Measurements from ENCODE around the gene C1QTNF1. TPM values are rescaled to one million over a fixed set of nuclear protein-coding genes. Genes with fewer than 3 reads are reported as not detected.

Gene C1QTNF1
- total RNA-seq, 3 donors from 2014 or later (not counting 1 experiment from before 2014, with no cell fraction given) = 0.20 to 0.28 TPM; not detected in 1

DNA sequence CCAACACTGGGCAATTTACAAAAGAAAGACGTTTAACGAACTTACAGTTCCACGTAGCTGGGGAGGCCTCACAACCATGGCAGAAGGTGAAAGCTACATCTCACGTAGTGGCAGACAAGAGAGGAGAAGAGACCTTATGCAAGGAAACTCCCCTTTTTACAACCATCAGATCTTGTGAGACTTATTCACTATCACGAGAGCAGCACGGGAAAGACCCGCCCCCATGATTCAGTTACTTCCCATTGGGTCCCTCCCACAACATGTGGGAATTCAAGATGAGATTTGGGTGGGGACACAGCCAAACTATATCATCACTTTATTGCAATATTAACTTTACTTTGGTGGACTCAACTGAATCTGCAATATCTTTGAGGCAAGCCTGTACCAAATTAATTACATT is 38.7 kb downstream of the C1QTNF1 start:
- H3K4me3 Mint-ChIP-seq = no peak overlapping the region
- intact Hi-C loops (cut with micrococcal nuclease) = no loop called here

DNA sequence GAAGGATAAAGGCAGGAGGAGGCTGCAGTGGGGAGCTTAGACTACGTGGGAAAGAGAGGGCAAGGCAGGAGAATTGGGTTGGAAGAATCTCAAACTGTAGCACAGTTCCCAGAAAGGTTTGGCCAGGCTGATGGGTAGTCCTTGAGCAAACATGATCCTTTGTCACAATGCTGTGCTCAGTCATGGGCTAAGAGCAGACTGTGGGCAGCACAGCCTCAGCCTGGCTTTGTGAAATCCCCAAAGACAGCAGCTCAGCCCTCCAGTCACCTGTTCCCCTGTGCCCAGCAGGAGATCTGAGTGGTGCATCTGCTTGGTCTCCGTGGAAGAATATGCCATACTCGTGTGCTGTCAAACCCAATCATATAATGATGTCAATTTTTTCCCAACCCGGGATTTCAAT is 40.1 kb downstream of the C1QTNF1 start:
- no peaks in the 10 kb centered on the region for H3K27me3 ChIP-seq (ENCODE audit: control insufficient read depth, insufficient read depth, low read length)
- peaks cover 7% of the 10 kb centered on the region for H3K4me1 ChIP-seq (ENCODE audit: control insufficient read depth, insufficient read depth, low read length)
- TF ChIP-seq, protein P1, sequence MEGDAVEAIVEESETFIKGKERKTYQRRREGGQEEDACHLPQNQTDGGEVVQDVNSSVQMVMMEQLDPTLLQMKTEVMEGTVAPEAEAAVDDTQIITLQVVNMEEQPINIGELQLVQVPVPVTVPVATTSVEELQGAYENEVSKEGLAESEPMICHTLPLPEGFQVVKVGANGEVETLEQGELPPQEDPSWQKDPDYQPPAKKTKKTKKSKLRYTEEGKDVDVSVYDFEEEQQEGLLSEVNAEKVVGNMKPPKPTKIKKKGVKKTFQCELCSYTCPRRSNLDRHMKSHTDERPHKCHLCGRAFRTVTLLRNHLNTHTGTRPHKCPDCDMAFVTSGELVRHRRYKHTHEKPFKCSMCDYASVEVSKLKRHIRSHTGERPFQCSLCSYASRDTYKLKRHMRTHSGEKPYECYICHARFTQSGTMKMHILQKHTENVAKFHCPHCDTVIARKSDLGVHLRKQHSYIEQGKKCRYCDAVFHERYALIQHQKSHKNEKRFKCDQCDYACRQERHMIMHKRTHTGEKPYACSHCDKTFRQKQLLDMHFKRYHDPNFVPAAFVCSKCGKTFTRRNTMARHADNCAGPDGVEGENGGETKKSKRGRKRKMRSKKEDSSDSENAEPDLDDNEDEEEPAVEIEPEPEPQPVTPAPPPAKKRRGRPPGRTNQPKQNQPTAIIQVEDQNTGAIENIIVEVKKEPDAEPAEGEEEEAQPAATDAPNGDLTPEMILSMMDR (IDR thresholded peaks at IDR 0.05) = no peak
- no peaks in the 10 kb centered on the region for H3K9me3 Mint-ChIP-seq
- H3K9me3 ChIP-seq (ENCODE audit: control insufficient read depth, insufficient read depth, low read length) = no peaks in the 10 kb centered on the region
- intact Hi-C loops (cut with micrococcal nuclease) = no loop called here
- DNase-seq (no peak), ATAC-seq (no peak)
- no peak overlapping the region for H3K4me3 Mint-ChIP-seq
- H3K4me3 ChIP-seq (ENCODE audit: low read length) = no peak overlapping the region
- no peaks in the 10 kb centered on the region for H3K36me3 ChIP-seq (ENCODE audit: control insufficient read depth, insufficient read depth, low read length)
- H3K27ac Mint-ChIP-seq = no peak overlapping the region
- H3K36me3 Mint-ChIP-seq = no peaks in the 10 kb centered on the region
- peaks cover 0 to 5% of the 10 kb centered on the region in 2 donors for H3K27me3 Mint-ChIP-seq (ENCODE audit: low read depth in 2 of 2)
- WGBS (ENCODE audit: insufficient coverage) = 71% methylated on average over 4 of the region's 4 CpGs
- peaks cover 4 to 5% of the 10 kb centered on the region in 2 donors for H3K4me1 Mint-ChIP-seq
- H3K27ac ChIP-seq (ENCODE audit: low read length) = no peak overlapping the region

More for the DNA sequence above, 38.7 kb downstream of the C1QTNF1 start:
- peaks cover 0 to 5% of the 10 kb centered on the region in 2 donors for H3K27me3 Mint-ChIP-seq (ENCODE audit: low read depth in 2 of 2)
- H3K4me1 Mint-ChIP-seq = peaks cover 17 to 18% of the 10 kb centered on the region in 2 donors
- DNase-seq = no peak
- no peak overlapping the region for H3K27ac Mint-ChIP-seq
- H3K4me3 ChIP-seq (ENCODE audit: low read length) = no peak overlapping the region
- TF ChIP-seq, protein P1 (IDR thresholded peaks at IDR 0.05) = no peak
- no peaks in the 10 kb centered on the region for H3K9me3 ChIP-seq (ENCODE audit: control insufficient read depth, insufficient read depth, low read length)
- no peaks in the 10 kb centered on the region for H3K36me3 ChIP-seq (ENCODE audit: control insufficient read depth, insufficient read depth, low read length)
- H3K9me3 Mint-ChIP-seq = peaks cover 0 to 3% of the 10 kb centered on the region in 2 donors
- peaks cover 20% of the 10 kb centered on the region for H3K4me1 ChIP-seq (ENCODE audit: control insufficient read depth, insufficient read depth, low read length)
- no peaks in the 10 kb centered on the region for H3K27me3 ChIP-seq (ENCODE audit: control insufficient read depth, insufficient read depth, low read length)
- H3K36me3 Mint-ChIP-seq = no peaks in the 10 kb centered on the region
- no peak for ATAC-seq
- WGBS (ENCODE audit: insufficient coverage) = 86% methylated on average over 4 of the region's 7 CpGs
- no peak overlapping the region for H3K27ac ChIP-seq (ENCODE audit: low read length)

DNA sequence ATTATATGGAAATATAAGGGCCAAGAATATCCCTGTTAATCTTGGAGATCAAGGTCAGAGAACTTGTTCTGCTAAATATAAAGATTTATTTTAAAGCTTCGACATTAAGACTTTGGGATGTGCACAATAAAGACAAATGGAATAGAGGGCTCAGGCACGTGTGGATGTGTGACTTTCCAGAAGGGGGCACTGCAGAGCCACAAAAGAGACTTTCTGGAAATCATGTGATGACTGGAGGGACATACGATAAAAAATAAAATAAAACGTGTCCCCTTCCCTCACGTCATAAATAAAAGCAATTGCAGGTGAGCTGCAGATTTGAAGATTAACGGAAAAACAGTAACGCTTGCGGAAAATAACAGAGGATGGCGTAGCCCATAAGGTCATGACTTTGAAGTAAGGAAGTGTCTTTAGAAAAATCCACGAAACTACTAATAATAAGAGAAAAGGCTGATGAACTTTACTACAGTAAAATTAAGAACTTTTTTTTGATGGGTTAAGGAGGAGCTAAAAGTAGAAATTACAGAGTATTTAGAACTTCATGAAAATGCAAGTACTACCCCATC is 41.2 kb downstream of the C1QTNF1 start:
- Histone ChIP-seq H3K27ac (ENCODE audit: low read length) (no peak overlapping the region), H3K9me3 (ENCODE audit: control insufficient read depth, insufficient read depth, low read length) (no peaks in the 10 kb centered on the region), H3K27me3 (ENCODE audit: control insufficient read depth, insufficient read depth, low read length) (no peaks in the 10 kb centered on the region), H3K4me1 (ENCODE audit: control insufficient read depth, insufficient read depth, low read length) (no peaks in the 10 kb centered on the region), H3K36me3 (ENCODE audit: control insufficient read depth, insufficient read depth, low read length) (no peaks in the 10 kb centered on the region), H3K4me3 (ENCODE audit: low read length) (no peak overlapping the region)
- TF ChIP-seq, protein P1 (IDR thresholded peaks at IDR 0.05) = peak; percentile 28
- H3K4me3 Mint-ChIP-seq = no peak overlapping the region
- 41% methylated on average over 10 of the region's 10 CpGs for WGBS (ENCODE audit: insufficient coverage)
- ATAC-seq = peak; percentile 49 to 67 (median 61)
- no peak overlapping the region for H3K27ac Mint-ChIP-seq
- no peaks in the 10 kb centered on the region for H3K9me3 Mint-ChIP-seq
- peak in 1 of 2 donors; percentile 77 for DNase-seq
- H3K36me3 Mint-ChIP-seq = no peaks in the 10 kb centered on the region
- H3K27me3 Mint-ChIP-seq (ENCODE audit: low read depth in 2 of 2) = peaks cover 0 to 5% of the 10 kb centered on the region in 2 donors
- intact Hi-C loops (cut with micrococcal nuclease) = no loop called here
- H3K4me1 Mint-ChIP-seq = peaks cover 2 to 5% of the 10 kb centered on the region in 2 donors

DNA sequence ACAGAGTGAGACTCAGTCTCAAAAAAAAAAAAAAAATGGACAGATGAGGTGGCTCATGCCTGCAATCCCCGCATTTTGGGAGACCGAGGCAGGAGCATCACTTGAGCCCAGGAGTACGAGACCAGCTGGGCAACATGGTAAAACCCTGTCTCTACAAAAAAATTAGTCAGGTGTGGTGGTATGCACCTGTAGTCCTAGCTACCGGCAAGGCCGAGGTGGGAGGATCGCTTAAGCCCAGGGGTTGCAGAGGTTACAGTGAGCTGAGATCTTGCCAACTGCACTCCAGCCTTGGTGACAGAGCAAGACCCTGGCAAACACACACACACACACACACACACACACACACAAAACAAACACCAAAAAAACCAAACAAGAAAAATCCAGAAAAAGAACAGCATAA is 43.0 kb downstream of the C1QTNF1 start:
- H3K27ac ChIP-seq (ENCODE audit: low read length) = no peak overlapping the region
- Mint-ChIP-seq H3K9me3 (no peaks in the 10 kb centered on the region), H3K27me3 (ENCODE audit: low read depth in 2 of 2) (peaks cover 3 to 5% of the 10 kb centered on the region in 2 donors), H3K4me3 (no peak overlapping the region), H3K4me1 (peaks cover 0 to 5% of the 10 kb centered on the region in 2 donors), H3K36me3 (no peaks in the 10 kb centered on the region), H3K27ac (no peak overlapping the region)
- ATAC-seq = no peak
- no peaks in the 10 kb centered on the region for H3K36me3 ChIP-seq (ENCODE audit: control insufficient read depth, insufficient read depth, low read length)
- 94% methylated on average over 6 of the region's 6 CpGs for WGBS (ENCODE audit: insufficient coverage)
- no peaks in the 10 kb centered on the region for H3K4me1 ChIP-seq (ENCODE audit: control insufficient read depth, insufficient read depth, low read length)
- TF ChIP-seq, protein P1 (IDR thresholded peaks at IDR 0.05) = no peak
- DNase-seq = no peak
- no peaks in the 10 kb centered on the region for H3K9me3 ChIP-seq (ENCODE audit: control insufficient read depth, insufficient read depth, low read length)
- intact Hi-C loops (cut with micrococcal nuclease) = no loop called here
- no peaks in the 10 kb centered on the region for H3K27me3 ChIP-seq (ENCODE audit: control insufficient read depth, insufficient read depth, low read length)
- H3K4me3 ChIP-seq (ENCODE audit: low read length) = no peak overlapping the region
